Activated CD4-positive, alpha-beta T cell treated with anti-CD3 and anti-CD28 coated beads, Interleukin-10, Interleukin-2, amounts not matched to agents 100 ng/mL and 50 ng/mL, durations not matched to agents 16 hours and 8 hours (primary cell): ENCODE results near the gene PLOD2.

ENCODE experiments used
- DNase-seq: peaks from one replicate; pipeline ENCODE4 v3.0.0-alpha.2; 2020

The PLOD2 gene

DNA sequence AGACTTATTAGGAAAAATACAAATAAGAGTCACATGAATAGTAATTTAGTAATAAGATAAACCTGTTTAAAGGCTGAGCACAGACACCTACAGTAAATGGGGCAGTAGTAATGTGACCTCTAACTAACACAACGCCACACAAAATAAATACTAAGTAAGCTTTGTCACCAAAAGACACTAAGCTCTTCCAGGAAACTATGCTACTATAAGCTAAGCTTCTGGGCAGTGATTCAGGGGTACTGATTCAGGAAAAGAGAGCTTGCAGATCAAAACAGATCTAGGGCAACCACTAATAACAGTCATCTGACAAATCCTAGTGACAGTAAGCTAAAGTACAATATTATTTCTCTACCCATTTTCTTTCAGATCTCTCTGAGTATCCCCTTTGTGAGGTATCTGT lies 68.8 kb downstream of the PLOD2 start:
- DNase-seq: no peak

DNA sequence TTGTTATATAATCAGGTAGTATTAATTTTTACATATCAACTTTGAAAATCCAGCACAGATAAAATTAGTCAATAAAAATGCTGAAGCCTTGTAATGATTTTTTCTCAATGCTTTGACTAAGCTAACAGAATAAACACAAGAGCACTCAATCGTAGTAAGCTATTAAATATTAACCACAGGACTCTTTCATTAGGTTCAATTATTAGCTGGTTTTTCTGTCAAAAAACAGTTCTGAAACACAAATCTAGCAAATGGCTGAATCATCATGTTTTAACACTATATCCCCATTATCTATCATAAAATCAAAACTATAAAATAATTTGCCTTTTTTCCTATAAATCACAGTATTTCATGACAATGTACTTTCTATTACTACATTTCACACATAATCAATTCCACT lies 69.6 kb downstream of the PLOD2 start:
- no peak for DNase-seq

DNA sequence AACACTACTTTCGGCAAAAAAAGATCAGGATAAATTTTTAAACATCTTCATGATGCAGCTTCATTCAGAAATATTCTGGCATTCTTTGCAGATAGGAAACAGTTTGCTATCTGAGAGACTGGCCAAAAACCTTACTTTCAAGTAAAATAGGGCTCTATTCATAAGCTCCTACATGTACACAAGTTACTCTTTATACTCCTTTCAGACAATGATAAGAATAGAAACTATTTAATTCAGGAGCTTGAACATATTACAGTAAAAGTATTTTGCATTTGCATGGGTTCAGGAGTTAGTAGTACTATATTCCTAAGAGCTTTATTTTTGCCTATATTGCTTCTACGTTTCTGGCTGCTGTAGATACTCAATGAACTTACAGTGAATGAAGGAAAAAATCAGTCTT lies 70.5 kb downstream of the PLOD2 start:
- no peak for DNase-seq

DNA sequence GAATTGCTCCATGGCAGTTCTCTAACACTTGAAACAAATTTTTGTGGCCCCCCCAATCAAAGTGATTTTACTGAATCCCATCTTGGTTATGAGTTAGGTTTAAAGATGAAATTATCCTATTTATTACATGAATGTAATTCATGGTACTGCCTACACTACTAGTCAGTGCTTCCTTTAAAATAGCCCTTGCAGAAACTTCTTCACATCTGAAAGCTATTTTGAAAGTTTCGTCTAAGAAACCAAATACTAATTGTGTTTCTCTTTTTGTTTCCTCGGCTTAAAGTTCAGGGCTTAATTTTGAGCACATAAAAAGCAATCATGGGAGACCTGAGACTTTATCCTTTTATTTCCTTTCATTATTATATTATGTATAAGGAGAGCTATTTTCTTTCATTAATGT lies 72.1 kb downstream of the PLOD2 start:
- no peak for DNase-seq

DNA sequence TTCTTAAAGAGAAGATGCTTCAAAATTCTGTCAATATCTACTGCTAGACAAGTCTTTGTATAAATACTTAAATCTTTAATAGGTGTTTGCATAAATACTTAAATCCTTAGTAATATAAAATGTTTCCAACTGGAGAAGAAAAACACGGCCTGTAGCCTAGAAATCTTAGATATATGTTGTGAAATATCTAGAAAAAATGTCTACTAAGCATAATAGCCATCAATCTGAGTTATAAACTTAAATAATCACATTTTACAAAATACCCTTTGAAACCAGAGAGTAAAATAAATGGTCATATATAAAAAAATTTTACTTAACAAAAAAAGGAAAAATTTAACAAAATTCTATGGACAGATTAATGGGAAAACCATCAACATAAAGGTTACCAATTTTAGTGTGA lies 73.9 kb downstream of the PLOD2 start:
- DNase-seq: no peak

DNA sequence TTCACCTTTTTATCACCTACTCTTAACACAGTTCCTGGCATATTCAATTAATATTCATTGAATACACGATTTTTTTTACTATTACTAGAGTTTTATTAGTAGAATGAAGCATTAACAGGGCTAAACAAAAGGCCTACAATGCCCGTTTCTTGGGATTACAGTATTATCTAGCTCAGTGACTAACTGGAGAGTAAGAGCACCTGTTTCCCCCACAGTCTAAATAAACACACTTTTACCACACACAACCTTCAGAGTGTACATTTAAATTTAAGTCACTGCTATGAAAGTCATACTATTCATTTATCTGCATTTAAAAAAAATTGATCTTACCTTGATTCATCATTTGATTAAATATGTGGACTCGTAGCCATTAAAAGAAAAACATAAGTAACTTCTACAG lies 74.8 kb downstream of the PLOD2 start:
- no peak for DNase-seq

DNA sequence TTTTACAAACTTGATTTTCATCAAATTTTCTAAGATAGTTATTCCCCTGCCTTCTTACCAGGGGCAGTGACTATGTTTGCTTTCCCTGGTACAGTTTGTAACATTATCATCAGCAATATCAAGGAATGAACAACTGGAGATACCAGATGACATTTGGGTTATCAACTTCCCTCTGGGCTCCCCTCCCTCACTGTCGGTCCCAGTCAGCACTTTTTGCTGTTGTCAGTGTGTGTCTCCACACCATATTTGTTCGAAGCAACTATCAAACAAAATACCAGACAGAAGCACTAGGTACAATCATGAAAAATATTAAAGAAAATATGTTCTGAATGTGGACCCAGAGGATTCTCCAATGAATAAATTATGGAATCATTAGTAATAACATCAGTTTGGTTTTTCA lies 75.3 kb downstream of the PLOD2 start:
- DNase-seq: no peak

DNA sequence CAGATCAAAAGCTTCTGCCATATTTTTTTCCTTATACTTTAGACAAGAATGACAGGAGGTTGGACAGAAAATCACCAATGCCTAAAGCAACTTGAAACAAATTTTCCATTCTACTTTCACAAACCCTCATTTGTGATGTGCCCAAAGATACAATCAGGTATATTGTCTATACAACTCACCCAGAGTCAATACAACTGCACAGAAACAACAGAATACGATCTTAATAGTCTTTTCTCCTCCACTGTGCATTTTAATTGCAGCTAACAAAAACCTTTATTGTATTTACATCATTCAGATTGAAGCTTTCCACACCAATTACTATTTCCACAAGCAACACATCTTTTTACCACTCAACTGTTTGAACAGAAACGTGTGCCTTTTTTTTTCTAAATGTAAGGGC lies 80.4 kb downstream of the PLOD2 start:
- DNase-seq: no peak

DNA sequence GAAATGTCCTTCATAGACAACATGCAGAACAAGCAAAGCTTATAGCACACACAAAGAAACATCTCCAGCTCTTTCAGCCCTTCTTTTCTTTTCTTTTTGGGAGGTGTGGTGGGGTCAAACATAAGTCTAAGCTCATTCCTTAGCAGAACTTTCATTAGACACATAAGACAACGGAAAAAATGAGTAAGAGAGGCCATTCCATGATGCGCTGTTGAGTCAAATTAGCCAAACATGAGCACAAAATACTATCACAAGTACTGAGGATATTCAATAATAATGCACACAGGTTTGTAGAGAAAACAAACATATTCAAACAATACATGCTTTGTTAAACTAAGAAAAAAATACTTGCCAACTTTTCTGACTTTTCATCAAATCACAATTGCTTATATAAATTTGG lies 83.0 kb downstream of the PLOD2 start:
- no peak for DNase-seq

DNA sequence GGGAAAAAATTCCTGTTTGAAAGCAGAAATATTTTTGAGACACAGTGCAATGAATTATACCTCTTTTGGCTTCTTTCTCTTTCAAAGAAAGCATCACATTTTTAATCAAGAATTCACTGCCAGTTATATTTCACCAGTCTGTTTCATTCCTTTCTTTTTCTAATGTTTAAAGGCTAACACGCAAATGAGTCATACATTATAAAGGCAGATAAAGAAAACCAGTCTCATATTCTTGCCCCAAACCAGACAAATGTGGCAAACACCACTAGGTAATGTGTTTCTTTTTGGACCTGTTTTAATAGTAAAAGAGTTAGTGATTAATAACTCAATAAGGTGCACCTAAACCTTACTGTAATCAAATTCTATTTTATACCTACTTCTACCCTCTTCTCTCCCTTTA lies 83.8 kb downstream of the PLOD2 start:
- DNase-seq: no peak

DNA sequence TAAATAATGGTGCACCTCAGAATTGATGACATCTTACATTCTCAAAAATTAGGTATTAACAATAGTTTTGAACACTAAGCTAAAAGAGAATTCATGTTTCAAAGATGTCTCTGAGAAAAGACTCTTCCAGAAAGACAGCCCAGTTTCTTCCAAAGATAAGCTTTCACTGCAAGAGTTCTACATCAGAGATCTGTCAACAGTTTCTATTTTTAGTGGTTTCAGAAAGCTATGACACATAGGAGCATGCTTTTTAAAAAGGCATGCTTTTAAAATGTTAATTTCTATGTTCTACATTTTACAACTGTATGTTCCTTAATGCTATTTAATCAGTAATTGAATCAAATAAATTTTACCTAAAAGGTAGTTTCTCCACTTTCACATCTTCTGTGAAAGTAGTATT lies 88.2 kb downstream of the PLOD2 start:
- DNase-seq: no peak

DNA sequence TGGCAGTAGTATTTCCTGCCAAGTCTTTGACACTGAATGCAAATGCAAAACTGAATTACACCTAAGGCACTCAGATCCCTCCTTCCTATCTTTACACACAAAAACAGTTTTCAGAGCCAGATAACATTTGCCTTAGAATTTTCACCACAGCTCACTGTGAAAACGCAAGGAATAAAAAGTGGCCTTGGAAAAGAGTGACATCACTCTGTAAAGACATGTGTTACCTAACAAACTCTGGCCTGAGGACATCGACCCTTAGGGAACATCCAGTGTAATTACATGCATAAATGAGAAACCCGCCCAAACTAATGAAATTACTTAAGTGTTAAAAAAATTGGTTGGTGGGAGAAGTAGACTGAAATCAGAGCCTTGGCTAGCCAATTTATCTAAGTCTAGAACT lies 88.9 kb downstream of the PLOD2 start:
- DNase-seq: no peak

DNA sequence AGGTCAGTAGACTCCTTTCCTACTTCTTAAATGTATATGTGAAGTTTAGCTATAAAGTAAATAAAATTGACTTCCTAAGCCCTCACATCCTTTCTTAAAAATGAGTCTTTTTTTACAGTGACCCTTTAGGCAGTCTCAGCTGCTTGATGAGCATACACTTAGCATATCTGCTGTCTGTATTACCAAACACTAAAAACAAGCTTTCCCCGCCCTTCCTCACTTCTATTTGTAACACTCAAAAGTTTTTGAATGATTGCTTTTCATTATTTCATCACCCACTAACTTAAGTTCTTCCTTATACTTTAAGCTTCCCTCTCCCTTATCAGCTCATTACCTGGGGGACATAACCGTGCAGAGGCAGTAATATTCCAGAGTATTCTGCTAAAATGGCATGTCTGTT lies 89.4 kb downstream of the PLOD2 start:
- no peak for DNase-seq

DNA sequence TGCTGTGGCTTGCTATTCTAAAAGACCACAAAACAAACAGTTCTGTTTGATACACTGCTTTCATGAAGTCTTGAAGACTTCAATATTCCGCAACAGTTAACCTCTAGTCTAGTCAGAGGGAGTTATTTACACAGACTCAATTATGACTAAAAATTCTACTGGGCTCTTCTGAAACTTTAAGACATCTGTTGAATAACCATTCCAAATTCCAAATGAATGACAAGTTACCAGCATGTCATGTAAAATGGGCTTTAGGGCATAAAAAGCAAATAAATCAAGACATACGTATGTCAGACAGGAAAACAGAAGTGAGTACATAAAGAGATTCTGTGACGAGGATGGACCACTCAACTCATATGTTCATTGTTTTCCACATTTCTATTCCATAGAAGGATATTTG lies 93.9 kb downstream of the PLOD2 start:
- no peak for DNase-seq

DNA sequence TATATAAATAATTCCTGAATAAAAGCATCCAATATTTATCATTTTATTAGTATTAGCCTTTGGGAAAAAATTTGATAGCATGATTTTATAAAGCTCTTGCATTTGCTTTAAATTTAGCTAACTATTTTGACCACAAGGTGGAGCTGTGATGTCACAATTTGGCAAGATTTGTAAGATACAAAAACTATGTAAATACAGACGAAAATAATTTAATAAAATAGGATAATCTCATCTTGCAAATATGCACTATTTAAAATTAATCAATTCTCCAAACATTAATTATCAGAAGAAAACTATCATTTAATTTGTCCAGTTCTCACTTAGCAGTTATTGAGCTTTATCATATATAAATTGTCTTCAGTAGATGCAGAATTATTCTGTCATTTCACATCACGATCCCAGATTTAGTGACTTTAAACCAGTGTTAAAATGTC lies 95.4 kb downstream of the PLOD2 start:
- DNase-seq: peak; percentile 30

DNA sequence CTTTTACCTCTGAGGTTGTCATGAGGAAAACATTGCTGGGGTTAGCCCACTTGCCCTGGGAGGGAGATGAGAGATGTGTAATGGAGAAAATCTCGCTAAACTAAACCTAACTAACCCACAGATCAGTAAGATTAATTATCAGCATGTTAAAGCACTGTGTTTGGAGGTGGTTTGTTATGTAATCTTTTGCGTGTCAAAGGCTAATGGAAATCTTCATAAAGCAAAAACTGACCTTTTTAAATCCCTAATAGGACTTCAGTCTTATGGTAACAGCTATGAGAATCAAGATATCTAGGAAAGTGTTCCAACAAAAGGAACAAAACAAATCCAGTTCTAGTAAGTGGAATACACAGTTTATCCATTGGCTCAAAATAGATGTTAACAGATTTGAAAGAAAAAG lies 102.7 kb downstream of the PLOD2 start:
- no peak for DNase-seq

DNA sequence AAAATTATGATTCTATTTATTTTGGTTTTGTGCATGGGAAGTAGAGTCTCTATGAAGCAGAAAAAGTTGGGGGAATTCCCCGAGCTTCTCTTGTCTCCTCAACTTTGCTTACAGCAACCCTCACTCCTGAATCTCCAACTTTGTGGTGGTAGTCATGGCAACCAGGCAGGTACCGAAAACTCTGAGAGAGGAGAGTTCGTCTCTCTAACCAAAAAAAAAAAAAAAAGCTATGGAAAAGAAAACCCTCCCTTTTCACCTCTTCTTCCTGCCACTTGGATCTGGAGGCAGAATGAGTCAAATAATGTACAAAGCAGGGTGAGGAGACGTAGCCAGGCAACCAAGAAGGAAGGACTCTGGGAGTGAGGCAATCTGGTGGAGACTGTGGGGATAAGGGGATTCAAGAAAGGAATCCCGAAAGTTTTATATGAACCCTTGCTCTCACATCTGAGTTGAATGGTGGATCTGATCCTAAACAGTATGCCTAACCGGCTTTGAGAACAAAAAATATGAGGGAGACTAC lies 108.1 kb downstream of the PLOD2 start:
- no peak for DNase-seq

DNA sequence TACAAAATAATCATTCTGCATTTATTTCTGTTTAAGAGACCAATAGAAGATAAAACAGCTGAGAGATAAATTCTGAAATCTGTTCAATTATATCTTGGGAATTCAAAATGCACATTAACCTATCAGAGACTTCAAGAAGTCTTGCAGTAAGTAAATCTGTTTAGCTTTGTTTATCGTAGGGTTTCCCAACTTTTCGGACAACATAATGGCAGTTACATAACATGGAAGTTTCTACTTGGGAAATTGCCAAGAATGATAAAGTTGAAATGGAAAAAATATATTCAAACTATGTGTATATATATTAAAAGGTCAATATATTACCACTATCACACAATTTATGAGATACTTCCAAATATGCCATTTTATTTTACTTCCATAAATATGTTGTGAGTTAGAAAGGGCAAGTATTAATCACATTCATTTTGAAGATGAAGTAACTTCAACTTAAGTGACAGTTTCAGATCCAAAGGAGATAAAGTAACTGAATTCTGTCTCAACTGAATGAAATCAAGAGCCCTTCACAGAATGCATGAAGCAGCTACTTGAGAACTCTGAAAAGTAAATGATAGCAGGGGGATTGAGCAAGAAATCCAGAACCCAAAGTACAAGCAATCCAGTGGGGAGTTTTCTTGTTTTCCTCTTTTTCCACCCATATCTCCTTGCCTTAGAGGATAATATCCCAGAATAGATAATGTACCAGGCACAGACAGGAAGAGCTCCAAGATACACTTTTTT lies 108.8 kb downstream of the PLOD2 start:
- DNase-seq: no peak

DNA sequence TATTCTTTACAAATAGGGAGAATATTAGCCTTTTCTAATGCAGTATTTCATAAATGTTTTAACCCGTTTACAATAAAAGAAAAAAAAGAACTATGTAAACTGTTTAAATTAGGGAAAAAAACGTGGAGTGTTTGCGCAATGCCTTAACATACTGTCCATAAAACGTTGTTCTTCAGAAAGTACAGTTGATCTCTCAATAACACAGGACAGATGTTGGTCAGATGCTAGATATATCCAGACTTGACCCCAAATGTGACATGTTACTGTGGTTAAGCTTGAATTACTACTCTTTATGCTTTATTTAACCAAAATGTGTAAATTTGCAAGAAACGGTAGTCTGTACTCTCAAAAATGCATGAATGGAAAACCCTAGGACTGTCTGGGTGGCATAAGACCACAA lies 110.3 kb downstream of the PLOD2 start:
- no peak for DNase-seq

DNA sequence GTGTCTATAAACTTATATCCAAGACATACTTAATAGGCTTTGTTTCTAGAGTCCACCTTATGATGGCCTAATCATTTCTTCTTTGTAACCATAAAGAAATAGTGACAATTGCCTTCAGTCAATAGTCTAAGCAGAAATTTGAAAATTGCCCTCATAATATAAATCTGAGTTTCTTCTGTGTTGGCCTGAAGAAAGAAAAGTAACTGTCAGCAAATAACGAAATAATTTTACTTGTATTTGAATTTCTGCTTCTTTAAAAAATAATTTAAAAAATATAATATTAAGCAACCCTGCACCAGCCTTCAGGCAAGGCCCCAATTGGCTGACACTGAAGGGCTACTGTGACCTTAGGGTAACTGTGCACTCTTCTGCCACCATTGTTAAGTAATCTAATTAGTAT lies 113.5 kb downstream of the PLOD2 start:
- no peak for DNase-seq

DNA sequence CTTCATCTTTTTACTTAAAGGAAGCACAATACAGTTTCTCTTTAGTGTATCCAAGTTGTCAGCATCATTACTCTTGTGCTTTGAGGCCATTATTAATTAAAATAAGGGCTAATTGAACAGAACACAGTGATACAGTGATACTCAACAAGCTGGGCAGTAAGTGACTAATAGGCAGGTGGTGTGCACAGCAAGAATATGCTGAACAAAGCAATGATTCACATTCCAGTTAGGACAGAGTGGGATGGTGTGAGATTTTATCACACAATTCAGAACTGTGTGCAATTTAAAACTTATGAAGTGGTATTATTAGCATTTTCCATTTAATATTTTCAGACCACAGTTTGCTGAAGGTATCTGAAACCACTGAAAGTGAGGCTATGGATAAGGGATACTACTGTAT lies 116.9 kb downstream of the PLOD2 start:
- no peak for DNase-seq

DNA sequence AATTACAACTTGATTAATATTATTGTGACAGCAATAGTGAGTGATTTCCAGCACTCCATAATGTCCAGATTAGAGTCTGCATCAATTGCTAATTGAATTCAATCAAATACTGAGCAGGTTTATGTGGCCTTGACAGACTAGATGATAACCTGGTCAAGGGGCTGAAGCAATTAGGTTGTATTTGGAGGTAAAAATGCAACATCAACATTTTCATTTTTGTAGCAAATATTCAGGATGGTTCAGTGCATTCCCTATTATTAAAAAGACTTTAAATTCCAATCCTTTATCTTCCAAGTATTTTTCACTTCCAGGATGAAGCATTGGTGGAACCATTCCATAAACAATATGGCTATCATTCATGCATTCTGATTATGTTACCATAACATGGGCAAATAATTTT lies 120.4 kb downstream of the PLOD2 start:
- no peak for DNase-seq

DNA sequence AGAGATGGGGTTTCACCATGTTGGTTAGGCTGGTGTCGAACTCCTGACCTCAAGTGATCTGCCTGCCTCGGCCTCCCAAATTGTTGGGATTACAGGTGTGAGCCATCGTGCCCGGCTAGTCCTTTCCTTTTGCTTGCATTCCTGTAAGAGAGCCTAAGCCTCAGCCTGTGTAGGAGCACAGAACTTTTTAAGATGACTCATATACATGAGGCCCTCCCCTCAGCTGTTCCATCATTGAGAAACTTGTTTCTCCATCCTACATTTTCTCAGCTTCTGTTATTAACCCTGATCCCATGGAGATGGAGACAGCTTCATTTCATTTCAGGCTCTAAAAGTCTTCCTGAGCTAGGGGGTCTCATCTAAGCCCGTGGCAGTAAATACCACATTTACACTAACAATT lies 123.3 kb downstream of the PLOD2 start:
- no peak for DNase-seq

DNA sequence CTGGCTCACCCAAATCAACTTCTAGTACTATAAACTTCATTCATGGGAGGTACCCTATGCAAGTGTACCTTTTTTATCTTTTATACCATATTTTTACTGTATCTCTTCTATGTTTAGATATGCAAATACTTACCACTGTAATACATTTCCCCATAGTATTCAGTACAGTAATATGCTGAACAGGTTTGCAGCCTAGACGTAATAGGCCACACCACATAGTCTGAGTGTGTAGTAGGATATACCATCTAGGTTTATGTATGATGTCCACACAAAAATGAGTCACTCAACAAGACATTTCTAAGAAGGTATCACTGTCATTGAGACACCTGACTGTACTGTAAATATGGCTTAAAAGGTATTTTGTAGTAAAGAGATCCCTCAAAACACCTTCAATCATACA lies 124.7 kb downstream of the PLOD2 start:
- no peak for DNase-seq

DNA sequence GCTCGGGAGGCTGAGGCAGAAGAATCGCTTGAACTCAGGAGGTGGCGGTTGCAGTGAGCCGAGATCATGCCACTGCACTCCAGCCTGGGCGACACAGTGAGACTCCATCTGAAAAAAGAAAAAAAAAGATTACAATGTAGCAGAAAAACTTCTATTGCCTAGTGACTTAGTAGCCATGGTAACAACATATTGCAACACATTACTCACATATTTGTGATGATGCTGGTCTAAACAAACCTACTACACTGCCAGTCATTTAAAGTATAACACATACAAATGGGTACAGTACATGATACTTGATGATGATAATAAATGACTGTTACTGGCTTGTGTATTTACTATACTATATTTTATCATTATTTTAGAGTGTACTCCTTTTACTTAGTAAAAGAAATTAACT lies 125.6 kb downstream of the PLOD2 start:
- DNase-seq: no peak
